Stimulated activated CD8-positive, alpha-beta memory T cell treated with anti-CD3 and anti-CD28 coated beads, Interleukin-12 subunit alpha, Interleukin-12 subunit beta, amount 100 ng/mL, for 24 hours (primary cell): ENCODE measurements around the gene GCAT.
A peak's percentile ranks its signal among the peaks of the same experiment; 100 is the strongest.

Experiments
- DNase-seq: peaks from one replicate; pipeline ENCODE4 v3.0.0-alpha.2; 2020; ENCODE audit errors: extremely low read depth

Gene GCAT

GRCh38 chr22:37807410-37808293 is at the start of gene GCAT:
TSS of gene GCAT (plus strand) at chr22:37807934. CDS start at chr22:37807968, 34 bp downstream.
- peak; percentile 79 for DNase-seq

GRCh38 chr22:37758694-37759093 is 49.0 kb upstream of the GCAT start:
- DNase-seq = no peak

DNA sequence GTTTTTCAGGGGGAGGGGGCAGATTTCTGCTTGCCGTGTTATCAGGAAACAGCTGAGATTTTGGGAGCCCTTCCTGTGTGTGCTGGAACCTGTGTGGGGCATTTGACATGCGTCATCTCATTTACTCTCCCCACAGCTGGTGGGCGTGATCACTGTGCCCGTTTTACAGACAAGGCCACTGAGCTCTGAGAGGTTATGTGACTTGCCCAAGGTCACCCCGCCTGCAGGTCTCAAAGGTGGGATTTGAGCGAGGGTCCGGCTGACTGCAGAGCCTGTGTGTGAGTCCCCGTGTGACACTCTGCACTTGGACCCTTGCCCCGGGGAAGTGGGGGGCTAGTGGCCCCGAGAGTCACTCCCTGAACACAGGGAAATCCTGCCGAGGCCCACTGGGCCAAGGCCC is 48.5 kb upstream of the GCAT start:
- DNase-seq = no peak

DNA sequence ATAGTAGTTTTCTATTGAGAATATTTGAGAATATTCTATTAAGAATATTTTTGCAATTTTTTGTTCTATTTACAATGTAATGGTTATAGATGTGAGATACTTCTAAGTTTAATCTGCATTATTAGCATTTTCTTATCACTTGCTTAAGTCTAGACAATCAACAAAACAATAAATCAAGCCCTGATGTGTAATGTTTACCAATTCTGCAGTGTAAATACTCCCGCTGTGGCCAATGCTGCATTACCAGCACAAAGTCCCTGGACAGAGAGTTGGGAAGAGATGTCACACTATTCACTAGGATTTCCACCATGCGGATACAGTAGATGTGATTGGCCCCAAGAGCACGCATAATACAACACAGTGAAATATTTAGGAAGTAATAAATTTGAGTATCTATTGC is 47.6 kb upstream of the GCAT start:
- no peak for DNase-seq

- no peak for DNase-seq
Measured at GRCh38 chr22:37762389-37762836, 45.3 kb upstream of the GCAT start.

GRCh38 chr22:37763012-37763411 is 44.7 kb upstream of the GCAT start:
- DNase-seq = no peak

- DNase-seq = no peak
Measured at GRCh38 chr22:37763652-37764051, 44.1 kb upstream of the GCAT start.

GRCh38 chr22:37764622-37765021 is 43.1 kb upstream of the GCAT start:
- DNase-seq = no peak

DNA sequence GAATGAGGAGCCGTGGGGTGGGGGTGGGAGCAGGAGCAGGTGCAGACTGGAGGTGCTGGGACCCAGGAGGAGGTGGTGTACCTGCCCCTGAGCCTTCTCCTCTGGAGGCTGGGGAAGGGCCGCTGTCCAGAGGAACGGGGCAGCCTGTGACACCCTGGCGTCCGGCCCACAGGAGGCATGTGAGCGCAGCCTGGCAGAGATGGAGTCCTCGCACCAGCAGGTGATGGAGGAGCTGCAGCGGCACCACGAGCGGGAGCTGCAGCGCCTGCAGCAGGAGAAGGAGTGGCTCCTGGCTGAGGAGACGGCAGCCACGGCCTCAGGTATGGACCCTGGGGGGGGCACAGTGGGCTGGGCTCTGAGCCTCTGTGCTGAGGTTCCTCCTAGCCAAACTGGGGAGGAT is 42.2 kb upstream of the GCAT start:
- no peak for DNase-seq

DNA sequence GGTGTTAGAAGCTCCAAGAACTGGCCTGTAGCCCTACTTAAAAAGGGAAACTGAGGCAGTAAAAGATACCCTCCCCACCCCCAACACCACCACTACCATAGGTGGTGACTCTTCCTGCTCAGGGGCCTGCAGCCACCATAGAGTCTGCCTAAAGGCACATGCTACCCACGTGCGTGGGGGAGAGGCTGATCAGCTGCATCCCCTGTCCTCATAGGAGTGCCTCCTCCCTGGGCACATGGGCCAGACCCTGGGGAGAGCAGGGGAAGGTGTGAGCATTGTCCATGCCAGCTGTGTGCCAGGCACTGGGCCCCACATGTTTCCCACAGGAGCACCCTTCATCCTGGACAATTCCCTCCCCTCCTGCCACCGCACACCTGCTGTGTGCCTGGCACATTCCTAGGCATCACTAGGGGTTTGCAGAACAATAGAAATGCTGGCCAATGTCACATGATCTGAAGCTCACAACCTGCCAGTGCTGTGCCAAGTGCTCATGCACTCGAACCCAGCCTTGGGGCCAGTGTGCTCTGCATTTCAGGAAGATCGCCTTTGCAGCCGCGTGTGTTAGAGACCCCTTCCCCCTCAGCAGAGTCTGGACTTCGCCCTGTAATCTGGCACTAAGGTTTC is 41.7 kb upstream of the GCAT start:
- no peak for DNase-seq

DNA sequence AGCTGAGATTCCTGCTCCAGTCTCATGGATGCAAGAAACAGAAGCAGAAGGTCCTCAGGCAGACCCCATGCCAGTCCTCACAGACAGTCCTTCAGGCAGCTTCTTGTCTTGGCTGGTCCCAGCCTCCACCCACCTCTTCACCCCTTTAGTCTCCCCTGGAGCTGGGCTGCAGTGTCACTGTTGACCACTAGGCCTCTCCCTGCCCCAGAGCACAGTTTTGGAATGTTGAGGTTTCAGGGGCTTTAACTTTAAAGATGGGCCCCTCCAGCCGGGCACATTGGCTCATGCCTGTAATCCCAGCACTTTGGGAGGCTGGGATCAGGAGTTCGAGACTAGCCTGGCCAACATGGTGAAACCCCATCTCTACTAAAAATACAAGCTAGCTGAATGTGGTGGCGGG is 39.5 kb upstream of the GCAT start:
- DNase-seq = no peak

GRCh38 chr22:37769056-37769455 is 38.7 kb upstream of the GCAT start:
- DNase-seq = no peak

- DNase-seq = no peak
Measured at GRCh38 chr22:37771081-37771480, 36.7 kb upstream of the GCAT start.

DNA sequence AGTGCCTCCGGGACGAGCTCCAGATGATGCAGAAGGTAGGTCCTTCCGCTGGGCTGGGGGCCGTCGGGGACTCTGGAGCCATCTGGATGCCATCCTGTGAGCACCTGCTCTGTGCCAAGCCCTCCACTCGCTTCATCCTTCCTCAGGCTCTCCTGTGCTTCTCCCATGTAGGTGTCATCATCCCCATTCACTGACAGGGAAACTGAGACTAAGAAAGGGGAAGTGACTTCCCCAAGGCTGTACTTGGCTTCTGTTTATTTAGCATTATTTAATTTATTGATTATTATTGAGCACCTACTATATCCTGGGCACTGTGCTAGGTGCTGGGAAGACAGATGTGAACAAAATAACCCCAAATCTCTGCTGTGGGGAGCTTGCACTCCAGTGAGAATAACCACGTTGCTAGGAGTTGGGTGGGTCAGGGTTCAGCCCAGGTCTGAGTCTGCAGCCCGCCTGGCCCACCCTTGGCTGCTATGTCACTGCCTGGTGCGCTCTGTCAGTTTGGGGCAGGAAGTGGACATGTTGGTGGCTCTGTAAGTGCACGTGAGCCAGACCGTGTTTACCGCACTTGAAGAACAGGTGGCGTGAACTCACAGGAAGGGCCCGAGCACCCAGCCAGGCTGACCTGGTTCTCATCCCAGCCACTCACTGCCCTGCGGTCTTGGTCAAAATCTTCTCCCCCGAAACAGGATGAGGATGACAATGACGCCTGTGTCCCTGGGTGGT is 35.9 kb upstream of the GCAT start:
- DNase-seq = no peak

GRCh38 chr22:37774728-37775127 is 33.0 kb upstream of the GCAT start:
- DNase-seq = no peak

- DNase-seq = no peak
Measured at GRCh38 chr22:37775785-37776638, 31.7 kb upstream of the GCAT start.

DNA sequence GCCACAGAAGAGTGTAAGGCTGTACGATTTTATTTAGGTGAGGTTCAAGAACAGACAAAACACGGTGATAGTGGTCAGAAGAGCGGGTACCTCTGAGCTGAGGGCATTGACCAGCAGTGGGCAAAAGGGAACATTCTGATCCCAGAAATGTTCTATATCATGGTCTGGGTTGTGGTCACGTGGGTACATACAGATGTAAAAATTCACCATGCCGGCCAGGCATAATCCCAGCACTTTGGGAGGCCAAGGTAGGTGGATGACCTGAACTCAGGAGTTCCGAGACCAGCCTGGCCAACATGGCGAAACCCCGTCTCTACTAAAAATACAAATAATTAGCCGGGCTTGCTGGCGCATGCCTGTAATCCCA is 31.1 kb upstream of the GCAT start:
- no peak for DNase-seq

- no peak for DNase-seq
Measured at GRCh38 chr22:37777122-37777687, 30.5 kb upstream of the GCAT start.

- DNase-seq = no peak
Measured at GRCh38 chr22:37778370-37779009, 29.2 kb upstream of the GCAT start.

GRCh38 chr22:37781434-37782059 is 26.2 kb upstream of the GCAT start:
- DNase-seq = no peak
